ENCODE measurements around the gene PCYT1A. TPM values are rescaled to one million over a fixed set of nuclear protein-coding genes. Genes with fewer than 3 reads are reported as not detected.

PCYT1A gene
- total and polyA plus RNA-seq, 10 of the 15 experiments (the other 5 are each of a cell fraction or from before 2014, with no cell fraction given): 10.8 to 64.3 (median 48.6) TPM

GRCh38 chr3:196215493-196216020, 72.0 kb downstream of the PCYT1A start:
- H3K4me2 ChIP-seq (ENCODE audit: control insufficient read depth, insufficient read depth): no peak overlapping the region
- DNase-seq (ENCODE audit: low read depth, low spot score) (no peak), ATAC-seq (no peak), FAIRE-seq (no peak)
- no peak for TF ChIP-seq MYB (IDR thresholded peaks at IDR 0.05; ENCODE audit: borderline replicate concordance, low read depth, low read length)
- TF ChIP-seq BRCA1 (IDR thresholded peaks at IDR 0.05; ENCODE audit: low read depth, low read length): no peak
- ChIA-PET SMC1A (ENCODE audit: uncharacterized antibody, unreplicated experiment) (interaction anchor here (1.4 kb wide), 1 partner anchor 15 kb away, joined by 3 read pairs; no protein-coding TSS in a partner anchor), CTCF (interaction anchor here (1.0 kb wide), 1 partner anchor 303 kb away, joined by 3 read pairs; no protein-coding TSS in a partner anchor), POLR2A (no interaction called here), RAD21 (ENCODE audit: unreplicated experiment) (no interaction called here)
- intact Hi-C loops (cut with micrococcal nuclease; ENCODE audit: unreplicated experiment): no loop called here
- peaks cover 10% of the 10 kb centered on the region for H3K4me1 ChIP-seq (ENCODE audit: control insufficient read depth, insufficient read depth, low read length)
- H3K9me3 ChIP-seq (replicated peaks; ENCODE audit: control insufficient read depth, insufficient read depth, low read length): no peaks in the 10 kb centered on the region
- no peaks in the 10 kb centered on the region for H3K27me3 ChIP-seq (replicated peaks in 1 of 2; ENCODE audit: control insufficient read depth in 2 of 2, insufficient read depth in 2 of 2, low read length in 1 of 2)
- H3K9ac ChIP-seq (ENCODE audit: control insufficient read depth, insufficient read depth, low read length): no peak overlapping the region
- H3K79me2 ChIP-seq (ENCODE audit: control insufficient read depth, insufficient read depth, low read length): no peaks in the 10 kb centered on the region
- no peak overlapping the region for H3K4me3 ChIP-seq
- in situ Hi-C loops (cut with MboI): no loop called here
- no peaks in the 10 kb centered on the region for H4K20me1 ChIP-seq (ENCODE audit: control insufficient read depth, insufficient read depth)
- H3K36me3 ChIP-seq (ENCODE audit: control insufficient read depth in 2 of 2, insufficient read depth in 2 of 2, low read length in 1 of 2): no peaks in the 10 kb centered on the region
- H3K27ac ChIP-seq (ENCODE audit: control insufficient read depth, insufficient read depth): no peak overlapping the region
- H2AFZ ChIP-seq (ENCODE audit: control insufficient read depth, low read depth, low read length): no peak overlapping the region
- BruUV-seq (replicated peaks): no TSS peak
- 80% methylated on average over 10 of the region's 10 CpGs for WGBS (ENCODE audit: insufficient coverage, insufficient replicate concordance, low lambda C conversion rate, missing lambda C conversion rate)

GRCh38 chr3:196214783-196215441, 72.6 kb downstream of the PCYT1A start:
- BruUV-seq (replicated peaks): no TSS peak
- FAIRE-seq: no peak
- ATAC-seq: no peak
- DNase-seq (ENCODE audit: low read depth, low spot score): no peak
- POLR2A ChIA-PET: no interaction called here
- RAD21 ChIA-PET (ENCODE audit: unreplicated experiment): no interaction called here
- Histone ChIP-seq H3K27ac (ENCODE audit: control insufficient read depth, insufficient read depth) (no peak overlapping the region), H3K79me2 (ENCODE audit: control insufficient read depth, insufficient read depth, low read length) (no peaks in the 10 kb centered on the region), H3K4me1 (ENCODE audit: control insufficient read depth, insufficient read depth, low read length) (peaks cover 8% of the 10 kb centered on the region), H3K36me3 (ENCODE audit: control insufficient read depth in 2 of 2, insufficient read depth in 2 of 2, low read length in 1 of 2) (no peaks in the 10 kb centered on the region), H3K9me3 (replicated peaks; ENCODE audit: control insufficient read depth, insufficient read depth, low read length) (no peaks in the 10 kb centered on the region), H4K20me1 (ENCODE audit: control insufficient read depth, insufficient read depth) (no peaks in the 10 kb centered on the region), H3K4me3 (no peak overlapping the region), H3K27me3 (replicated peaks in 1 of 2; ENCODE audit: control insufficient read depth in 2 of 2, insufficient read depth in 2 of 2, low read length in 1 of 2) (no peaks in the 10 kb centered on the region), H3K9ac (ENCODE audit: control insufficient read depth, insufficient read depth, low read length) (no peak overlapping the region), H3K4me2 (ENCODE audit: control insufficient read depth, insufficient read depth) (no peak overlapping the region), H2AFZ (ENCODE audit: control insufficient read depth, low read depth, low read length) (no peak overlapping the region)
- intact Hi-C loops (cut with micrococcal nuclease; ENCODE audit: unreplicated experiment) (no loop called here), in situ Hi-C loops (cut with MboI) (no loop called here)
- 61% methylated on average over 16 of the region's 16 CpGs for WGBS (ENCODE audit: insufficient coverage, insufficient replicate concordance, low lambda C conversion rate, missing lambda C conversion rate)
- SMC1A ChIA-PET (ENCODE audit: uncharacterized antibody, unreplicated experiment): interaction anchor here (1.0 kb wide), 1 partner anchor 307 kb away, joined by 3 read pairs; no protein-coding TSS in a partner anchor
- CTCF ChIA-PET: interaction anchor here (1.0 kb wide), 1 partner anchor 304 kb away, joined by 3 read pairs; no protein-coding TSS in a partner anchor
- TF ChIP-seq TARDBP (IDR thresholded peaks at IDR 0.05; ENCODE audit: borderline replicate concordance) (no peak), IRF5 (IDR thresholded peaks at IDR 0.05; ENCODE audit: borderline replicate concordance) (no peak), ZNF687 (IDR thresholded peaks at IDR 0.05) (no peak), KDM1A (IDR thresholded peaks at IDR 0.05; ENCODE audit: borderline replicate concordance) (no peak), SIN3A (IDR thresholded peaks at IDR 0.05; ENCODE audit: low read depth, low read length) (no peak), RAD51 (IDR thresholded peaks at IDR 0.05) (no peak), TBL1XR1 (IDR thresholded peaks at IDR 0.05; ENCODE audit: low read depth, low read length) (no peak), IRF3 (IDR thresholded peaks at IDR 0.05) (no peak), CREM (IDR thresholded peaks at IDR 0.05; ENCODE audit: low read depth) (no peak)

Measured in GM12878 (cell line).